ENCODE measurements around the gene BABAM2. TPM values are rescaled to one million over a fixed set of nuclear protein-coding genes. Genes with fewer than 3 reads are reported as not detected.

The BABAM2 gene
- polyA plus RNA-seq, 3 donors from 2014 or later: 52.4 to 89.2 (median 74.1) TPM

DNA sequence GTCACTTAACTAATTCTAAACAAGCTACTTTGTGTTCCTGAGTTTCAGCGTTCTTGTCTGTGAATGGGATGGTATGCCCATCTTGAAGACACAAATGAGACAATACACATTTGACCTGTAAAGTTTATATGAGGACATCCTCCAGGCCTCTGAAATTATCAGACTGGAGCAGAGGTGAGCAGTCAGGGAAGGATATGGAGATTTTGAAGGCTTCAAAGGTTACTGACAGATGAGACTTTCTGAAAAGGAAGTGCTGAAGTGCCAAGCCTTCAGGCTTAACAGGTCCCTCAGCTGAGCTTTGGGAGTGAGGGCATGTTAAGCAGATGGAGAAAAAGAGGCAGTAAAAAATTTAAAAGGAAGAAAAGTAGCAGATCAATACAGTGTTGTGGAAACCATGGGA is 391.2 kb downstream of the BABAM2 start:
- peaks cover 11 to 24% (median 17%) of the 10 kb centered on the region in 3 donors for H3K36me3 Mint-ChIP-seq
- no peaks in the 10 kb centered on the region for H3K9me3 Mint-ChIP-seq
- no peak overlapping the region for H3K4me3 Mint-ChIP-seq
- peaks cover 6 to 15% of the 10 kb centered on the region in 2 donors for H3K4me1 Mint-ChIP-seq
- no peak for DNase-seq
- no peaks in the 10 kb centered on the region for H3K27me3 Mint-ChIP-seq (ENCODE audit: low read depth in 3 of 3)
- peak overlapping the region in 2 of 6 donors; percentile 44 to 59 for H3K27ac Mint-ChIP-seq

GRCh38 chr2:28282248-28282647 is 391.7 kb downstream of the BABAM2 start:
- no peak overlapping the region for H3K27ac Mint-ChIP-seq
- no peaks in the 10 kb centered on the region for H3K9me3 Mint-ChIP-seq
- peaks cover 9 to 20% of the 10 kb centered on the region in 2 donors for H3K4me1 Mint-ChIP-seq
- no peaks in the 10 kb centered on the region for H3K27me3 Mint-ChIP-seq (ENCODE audit: low read depth in 3 of 3)
- no peak for DNase-seq
- peaks cover 11 to 24% (median 17%) of the 10 kb centered on the region in 3 donors for H3K36me3 Mint-ChIP-seq
- no peak overlapping the region for H3K4me3 Mint-ChIP-seq

- DNase-seq: no peak
- peaks cover 9 to 24% of the 10 kb centered on the region in 2 donors for H3K4me1 Mint-ChIP-seq
- H3K27ac Mint-ChIP-seq: peak overlapping the region in 2 of 6 donors; percentile 29 to 33
Measured at GRCh38 chr2:28282861-28283646, 392.5 kb downstream of the BABAM2 start.

DNA sequence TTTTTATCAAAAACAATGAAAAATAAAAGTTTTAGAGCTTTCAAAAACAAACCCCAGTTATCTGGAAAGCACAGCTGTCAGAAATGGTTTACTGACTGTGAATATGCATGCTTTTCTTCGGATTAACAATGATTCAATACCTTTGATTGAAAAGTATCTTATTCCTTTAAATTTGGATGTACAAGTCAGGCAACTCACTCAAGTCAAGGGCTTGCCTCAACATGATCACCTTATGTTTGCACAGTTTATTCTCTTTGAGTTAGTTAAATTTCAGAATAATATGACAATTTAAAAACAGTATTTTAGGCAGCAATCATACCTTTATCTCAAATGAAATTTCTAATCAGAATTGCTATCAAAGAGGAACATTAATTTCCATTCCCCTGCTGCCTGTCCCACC is 393.3 kb downstream of the BABAM2 start:
- peak overlapping the region in 2 of 6 donors; percentile 37 to 57 for H3K27ac Mint-ChIP-seq
- H3K4me3 Mint-ChIP-seq: no peak overlapping the region
- H3K27me3 Mint-ChIP-seq (ENCODE audit: low read depth in 3 of 3): peaks cover 0 to 2% (median 0%) of the 10 kb centered on the region in 3 donors
- no peaks in the 10 kb centered on the region for H3K9me3 Mint-ChIP-seq
- peaks cover 9 to 26% (median 10%) of the 10 kb centered on the region in 3 donors for H3K36me3 Mint-ChIP-seq
- no peak for DNase-seq
- peaks cover 11 to 24% of the 10 kb centered on the region in 2 donors for H3K4me1 Mint-ChIP-seq

More at GRCh38 chr2:28282861-28283646, 392.5 kb downstream of the BABAM2 start:
- no peaks in the 10 kb centered on the region for H3K9me3 Mint-ChIP-seq
- H3K36me3 Mint-ChIP-seq: peaks cover 15 to 28% (median 15%) of the 10 kb centered on the region in 3 donors
- H3K27me3 Mint-ChIP-seq (ENCODE audit: low read depth in 3 of 3): peaks cover 0 to 2% (median 0%) of the 10 kb centered on the region in 3 donors
- H3K4me3 Mint-ChIP-seq: no peak overlapping the region

DNA sequence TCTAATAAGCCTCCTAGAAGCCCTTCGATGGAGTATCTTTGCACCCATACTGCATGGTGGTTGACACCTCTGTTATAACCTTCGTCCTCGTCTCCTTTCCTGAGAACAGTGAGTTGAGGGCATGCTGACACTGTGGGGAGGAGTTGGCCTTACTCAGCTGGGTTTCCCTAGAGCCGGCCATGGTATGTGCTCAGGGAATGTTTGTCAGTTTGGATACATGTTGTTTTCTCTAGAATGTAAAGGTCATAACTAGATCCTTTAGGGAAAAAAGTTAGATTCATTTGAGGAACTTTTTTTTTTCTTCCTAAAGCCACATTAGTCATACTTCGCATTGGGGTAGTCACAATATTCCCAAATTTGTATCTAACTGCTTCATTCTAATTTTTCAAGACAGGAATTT is 396.1 kb downstream of the BABAM2 start:
- Mint-ChIP-seq H3K4me3 (peak overlapping the region in 2 of 5 donors; percentile 1 to 33), H3K9me3 (no peaks in the 10 kb centered on the region), H3K4me1 (peaks cover 11 to 24% of the 10 kb centered on the region in 2 donors), H3K36me3 (peaks cover 10 to 19% (median 11%) of the 10 kb centered on the region in 3 donors), H3K27ac (peak overlapping the region in 5 of 6 donors; percentile 5 to 86 (median 45)), H3K27me3 (ENCODE audit: low read depth in 3 of 3) (peaks cover 0 to 2% (median 0%) of the 10 kb centered on the region in 3 donors)
- DNase-seq: peak in 2 of 3 donors; percentile 11 to 13

- peaks cover 8 to 19% (median 10%) of the 10 kb centered on the region in 3 donors for H3K36me3 Mint-ChIP-seq
- peak overlapping the region in 3 of 6 donors; percentile 31 to 49 (median 43) for H3K27ac Mint-ChIP-seq
- H3K4me1 Mint-ChIP-seq: peaks cover 11 to 24% of the 10 kb centered on the region in 2 donors
- peaks cover 0 to 2% (median 0%) of the 10 kb centered on the region in 3 donors for H3K27me3 Mint-ChIP-seq (ENCODE audit: low read depth in 3 of 3)
- DNase-seq: no peak
- no peaks in the 10 kb centered on the region for H3K9me3 Mint-ChIP-seq
- no peak overlapping the region for H3K4me3 Mint-ChIP-seq
Measured at GRCh38 chr2:28287256-28287915, 396.9 kb downstream of the BABAM2 start.

GRCh38 chr2:28288620-28289019 is 398.1 kb downstream of the BABAM2 start:
- Mint-ChIP-seq H3K36me3 (peaks cover 8 to 19% (median 10%) of the 10 kb centered on the region in 3 donors), H3K27ac (no peak overlapping the region), H3K4me3 (no peak overlapping the region), H3K4me1 (peaks cover 11 to 24% of the 10 kb centered on the region in 2 donors), H3K27me3 (ENCODE audit: low read depth in 3 of 3) (peaks cover 0 to 2% (median 0%) of the 10 kb centered on the region in 3 donors), H3K9me3 (no peaks in the 10 kb centered on the region)
- DNase-seq: no peak

GRCh38 chr2:28291811-28292440 is 401.4 kb downstream of the BABAM2 start:
- no peak overlapping the region for H3K27ac Mint-ChIP-seq
- H3K4me1 Mint-ChIP-seq: peaks cover 2 to 7% of the 10 kb centered on the region in 2 donors
- no peaks in the 10 kb centered on the region for H3K9me3 Mint-ChIP-seq
- no peak overlapping the region for H3K4me3 Mint-ChIP-seq
- DNase-seq: no peak
- H3K36me3 Mint-ChIP-seq: peaks cover 8 to 11% (median 10%) of the 10 kb centered on the region in 3 donors
- H3K27me3 Mint-ChIP-seq (ENCODE audit: low read depth in 3 of 3): peaks cover 0 to 2% (median 0%) of the 10 kb centered on the region in 3 donors

- Mint-ChIP-seq H3K4me1 (peaks cover 1 to 2% of the 10 kb centered on the region in 2 donors), H3K9me3 (no peaks in the 10 kb centered on the region), H3K36me3 (peaks cover 5 to 8% (median 8%) of the 10 kb centered on the region in 3 donors), H3K27ac (peak overlapping the region in 1 of 6 donors; percentile 9), H3K27me3 (ENCODE audit: low read depth in 3 of 3) (peaks cover 0 to under 1% (median 0%) of the 10 kb centered on the region in 3 donors), H3K4me3 (no peak overlapping the region)
- no peak for DNase-seq
Measured at GRCh38 chr2:28292491-28292890, 402.0 kb downstream of the BABAM2 start.

- Mint-ChIP-seq H3K4me3 (no peak overlapping the region), H3K36me3 (peaks cover 4 to 9% (median 6%) of the 10 kb centered on the region in 3 donors), H3K4me1 (peaks cover 0 to 2% of the 10 kb centered on the region in 2 donors), H3K27ac (no peak overlapping the region), H3K27me3 (ENCODE audit: low read depth in 3 of 3) (no peaks in the 10 kb centered on the region), H3K9me3 (no peaks in the 10 kb centered on the region)
- no peak for DNase-seq
Measured at GRCh38 chr2:28293416-28293815, 402.9 kb downstream of the BABAM2 start.

DNA sequence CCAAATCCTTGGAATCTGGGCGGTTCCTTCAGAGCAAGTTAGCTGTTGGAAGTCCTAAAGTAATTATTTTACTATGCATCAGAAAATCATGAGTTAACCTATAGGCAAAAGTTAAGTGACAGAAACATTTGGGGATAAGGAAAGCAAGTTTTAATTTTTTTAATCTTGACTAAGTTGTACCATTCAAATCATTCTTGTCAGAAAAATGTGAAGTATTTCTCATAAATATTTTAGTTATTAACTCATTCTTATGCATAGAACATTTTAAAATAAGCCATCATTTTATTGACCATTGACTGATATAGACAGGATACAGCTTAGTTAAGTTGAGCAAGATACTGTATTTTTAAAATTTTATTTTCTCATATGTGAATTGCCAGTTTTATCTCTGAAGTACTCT is 403.9 kb downstream of the BABAM2 start:
- H3K4me3 Mint-ChIP-seq: no peak overlapping the region
- no peak overlapping the region for H3K27ac Mint-ChIP-seq
- H3K36me3 Mint-ChIP-seq: peaks cover 0 to 7% (median 4%) of the 10 kb centered on the region in 3 donors
- no peaks in the 10 kb centered on the region for H3K27me3 Mint-ChIP-seq (ENCODE audit: low read depth in 3 of 3)
- H3K9me3 Mint-ChIP-seq: no peaks in the 10 kb centered on the region
- DNase-seq: no peak
- H3K4me1 Mint-ChIP-seq: no peaks in the 10 kb centered on the region

DNA sequence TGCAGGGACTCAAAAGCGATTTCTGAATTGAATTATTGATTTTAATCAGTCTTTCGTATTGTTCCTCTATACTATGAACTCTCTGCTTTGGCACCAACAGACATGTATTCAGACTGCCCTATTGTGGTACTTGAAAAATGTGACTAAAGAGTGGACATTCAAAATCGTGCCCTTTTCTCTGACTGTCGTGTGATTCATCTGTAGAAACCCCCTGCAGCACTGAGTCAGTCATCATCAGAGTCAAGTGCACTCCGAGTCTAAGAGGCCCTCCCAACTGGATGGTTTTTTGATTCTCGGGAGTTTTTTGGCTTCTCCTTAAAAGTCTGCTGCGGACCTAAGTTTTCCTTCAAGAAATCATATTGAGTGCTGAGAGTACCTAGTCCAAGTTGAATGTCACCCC is 405.7 kb downstream of the BABAM2 start:
- H3K27ac Mint-ChIP-seq: peak overlapping the region in 1 of 6 donors; percentile 57
- no peak for DNase-seq
- H3K9me3 Mint-ChIP-seq: no peaks in the 10 kb centered on the region
- peaks cover 0 to 8% of the 10 kb centered on the region in 2 donors for H3K4me1 Mint-ChIP-seq
- no peak overlapping the region for H3K4me3 Mint-ChIP-seq
- peaks cover 0 to 2% (median 0%) of the 10 kb centered on the region in 3 donors for H3K27me3 Mint-ChIP-seq (ENCODE audit: low read depth in 3 of 3)
- H3K36me3 Mint-ChIP-seq: peaks cover 0 to 11% (median 0%) of the 10 kb centered on the region in 3 donors

GRCh38 chr2:28296904-28297303 is 406.4 kb downstream of the BABAM2 start:
- Mint-ChIP-seq H3K27ac (no peak overlapping the region), H3K4me1 (peaks cover 0 to 8% of the 10 kb centered on the region in 2 donors)

More at GRCh38 chr2:28296904-28297303, 406.4 kb downstream of the BABAM2 start:
- Mint-ChIP-seq H3K9me3 (no peaks in the 10 kb centered on the region), H3K36me3 (peaks cover 4 to 11% (median 6%) of the 10 kb centered on the region in 3 donors), H3K4me3 (no peak overlapping the region), H3K27me3 (ENCODE audit: low read depth in 3 of 3) (peaks cover 0 to 2% (median 0%) of the 10 kb centered on the region in 3 donors)
- DNase-seq: no peak
